ENCODE measurements around the gene TSPAN5. TPM values are rescaled to one million over a fixed set of nuclear protein-coding genes. Genes with fewer than 3 reads are reported as not detected.

TSPAN5 gene
- total and polyA plus RNA-seq, 10 donors: 4.6 to 33.6 (median 22.9) TPM

GRCh38 chr4:98625399-98625798, 33.0 kb downstream of the TSPAN5 start:
- peaks cover 3 to 29% (median 6%) of the 10 kb centered on the region in 6 donors for H3K4me1 ChIP-seq
- 31 to 47% (median 34%) methylated on average over 4 of the region's 4 CpGs for WGBS, 5 donors
- H3K36me3 ChIP-seq: no peaks in the 10 kb centered on the region
- no peak for DNase-seq
- no peak overlapping the region for H3K4me3 ChIP-seq
- peak overlapping the region in 4 of 8 donors; percentile 12 to 67 (median 44) for H3K27ac ChIP-seq
- no peaks in the 10 kb centered on the region for H3K27me3 ChIP-seq (replicated peaks in 1 of 7)
- intact Hi-C loops (cut with DNase I; ENCODE audit: low total_unique reads): no loop called here
- no peak for TF ChIP-seq POLR2AphosphoS5 (IDR thresholded peaks at IDR 0.05)
- TF ChIP-seq POLR2A (IDR thresholded peaks at IDR 0.05): no peak
- TF ChIP-seq CTCF (IDR thresholded peaks at IDR 0.05 in 8 of 11, conservative IDR thresholded peaks at IDR 0.05 in 3 of 11): no peak
- H3K9me3 ChIP-seq: no peaks in the 10 kb centered on the region

DNA sequence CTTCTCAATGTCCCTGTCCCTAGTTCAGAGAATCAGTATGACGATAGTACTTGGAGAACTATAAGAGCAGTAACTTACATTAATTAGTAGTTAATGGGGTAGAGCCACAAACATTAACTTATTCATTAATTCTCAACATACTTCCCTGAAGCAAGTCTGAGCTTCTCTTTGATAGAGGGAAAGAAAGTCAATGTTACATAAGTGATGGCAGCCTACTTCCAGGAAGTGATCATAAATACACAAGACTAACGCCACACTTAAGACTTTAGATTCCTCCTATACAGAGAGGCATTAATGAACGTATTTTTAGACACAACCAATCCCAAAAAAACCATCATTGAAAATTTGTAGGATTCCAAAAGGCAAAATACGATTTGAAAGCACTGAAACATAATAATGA, 33.8 kb downstream of the TSPAN5 start:
- no peak for DNase-seq
- H3K4me1 ChIP-seq: peaks cover 3 to 29% (median 6%) of the 10 kb centered on the region in 6 donors
- no peaks in the 10 kb centered on the region for H3K9me3 ChIP-seq
- H3K36me3 ChIP-seq: no peaks in the 10 kb centered on the region
- TF ChIP-seq POLR2AphosphoS5 (IDR thresholded peaks at IDR 0.05) (no peak), POLR2A (IDR thresholded peaks at IDR 0.05) (no peak), CTCF (IDR thresholded peaks at IDR 0.05 in 8 of 11, conservative IDR thresholded peaks at IDR 0.05 in 3 of 11) (no peak)
- H3K27ac ChIP-seq: peak overlapping the region in 4 of 8 donors; percentile 12 to 67 (median 44)
- H3K4me3 ChIP-seq: no peak overlapping the region
- 79 to 92% (median 88%) methylated on average over 4 of the region's 4 CpGs for WGBS, 5 donors
- intact Hi-C loops (cut with DNase I; ENCODE audit: low total_unique reads): no loop called here
- no peaks in the 10 kb centered on the region for H3K27me3 ChIP-seq (replicated peaks in 1 of 7)

DNA sequence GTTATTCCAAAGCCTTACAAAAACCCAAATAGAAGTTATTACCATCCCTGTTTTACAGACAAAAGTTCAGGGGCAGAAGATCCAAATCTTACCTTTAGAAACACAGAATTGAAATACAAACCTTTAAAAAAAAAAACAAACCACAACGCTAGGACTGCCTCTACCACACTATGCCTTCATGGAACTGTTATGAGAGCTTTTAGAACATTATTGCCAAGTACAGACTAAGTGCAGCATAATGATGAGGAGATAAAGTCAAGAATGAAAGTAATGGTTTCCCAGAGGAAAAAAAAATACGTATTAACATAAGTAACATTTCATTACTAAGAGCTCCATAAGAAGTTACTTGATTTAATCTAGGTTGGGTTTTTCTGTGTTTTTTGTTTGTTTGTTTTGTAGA, 34.3 kb downstream of the TSPAN5 start:
- WGBS, 5 donors: 83 to 91% (median 85%) methylated on average over 2 of the region's 2 CpGs
- no peaks in the 10 kb centered on the region for H3K27me3 ChIP-seq (replicated peaks in 1 of 7)
- TF ChIP-seq CTCF (IDR thresholded peaks at IDR 0.05 in 8 of 11, conservative IDR thresholded peaks at IDR 0.05 in 3 of 11) (no peak), POLR2A (IDR thresholded peaks at IDR 0.05) (no peak), POLR2AphosphoS5 (IDR thresholded peaks at IDR 0.05) (no peak)
- H3K9me3 ChIP-seq: no peaks in the 10 kb centered on the region
- intact Hi-C loops (cut with DNase I; ENCODE audit: low total_unique reads): no loop called here
- no peak overlapping the region for H3K4me3 ChIP-seq
- DNase-seq: no peak
- H3K27ac ChIP-seq: peak overlapping the region in 2 of 8 donors; percentile 58 to 67
- peaks cover 3 to 31% (median 6%) of the 10 kb centered on the region in 6 donors for H3K4me1 ChIP-seq
- H3K36me3 ChIP-seq: no peaks in the 10 kb centered on the region

DNA sequence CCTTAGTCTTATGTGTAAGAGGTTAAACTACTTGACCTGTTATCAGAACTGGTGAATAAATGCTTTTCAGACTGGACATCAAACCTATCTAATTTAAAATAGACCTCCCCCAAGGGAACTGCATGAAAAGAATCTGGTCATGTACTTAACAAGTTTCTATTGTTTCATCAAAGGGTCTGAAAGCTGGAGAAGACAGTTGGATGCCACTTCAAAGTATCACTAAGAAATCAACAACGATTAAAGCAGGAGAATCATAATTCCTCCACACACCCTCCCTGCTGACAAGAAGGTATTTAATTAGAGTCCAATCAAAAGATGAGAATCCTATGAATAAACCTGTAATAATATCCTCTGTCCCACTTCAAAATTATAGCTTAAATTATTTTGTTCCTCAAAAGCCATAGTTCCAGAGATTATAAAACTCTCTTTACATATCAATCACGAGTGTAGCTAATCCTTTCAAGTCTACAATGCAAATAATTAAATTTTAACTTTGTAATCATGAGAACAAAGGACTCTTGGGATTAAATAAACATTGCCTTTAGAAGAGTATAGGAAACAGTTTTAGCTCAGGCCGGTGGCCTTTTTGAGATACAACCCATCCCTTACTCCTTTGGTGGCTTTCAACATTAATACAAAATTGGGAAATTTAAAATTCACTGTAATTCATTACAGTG, 35.1 kb downstream of the TSPAN5 start:
- Histone ChIP-seq H3K9me3 (no peaks in the 10 kb centered on the region), H3K4me1 (peaks cover 3 to 39% (median 6%) of the 10 kb centered on the region in 6 donors), H3K27ac (no peak overlapping the region), H3K4me3 (no peak overlapping the region), H3K36me3 (no peaks in the 10 kb centered on the region), H3K27me3 (replicated peaks in 1 of 7) (no peaks in the 10 kb centered on the region)
- WGBS, 5 donors: 71 to 84% (median 72%) methylated on average over 3 of the region's 3 CpGs
- no peak for DNase-seq
- intact Hi-C loops (cut with DNase I; ENCODE audit: low total_unique reads): no loop called here
- TF ChIP-seq CTCF (IDR thresholded peaks at IDR 0.05 in 8 of 11, conservative IDR thresholded peaks at IDR 0.05 in 3 of 11) (no peak), POLR2AphosphoS5 (IDR thresholded peaks at IDR 0.05) (no peak)
